Ascending aorta (tissue), 2 donors: Measurements from ENCODE around the gene CASP12. TPM values are rescaled to one million over a fixed set of nuclear protein-coding genes. Genes with fewer than 3 reads are reported as not detected.

Experiments
- DNase-seq, 2 donors: peaks; one replicate each; pipeline ENCODE4 v3.0.0-alpha.2; 2019; ENCODE audit warnings: low spot score in 2 of 2
- H3K27ac ChIP-seq, 2 donors: fragments of 200-600 bp; sonication (generic); one replicate each; pipeline ENCODE4 v1.5.1; 2016 to 2017; ENCODE audit warnings: mild to moderate bottlenecking in 1 of 2
- H3K27me3 ChIP-seq: fragments of 200-600 bp; sonication (generic); one replicate; pipeline ENCODE4 v1.5.1; 2017
- H3K36me3 ChIP-seq, 2 donors: fragments of 200-600 bp; sonication (generic); one replicate each; pipeline ENCODE4 v1.5.1; 2016
- H3K4me1 ChIP-seq, 2 donors: fragments of 200-600 bp; sonication (generic); one replicate each; pipeline ENCODE4 v1.5.1; 2016 to 2017; ENCODE audit warnings: mild to moderate bottlenecking in 1 of 2
- H3K4me3 ChIP-seq, 2 donors: fragments of 200-600 bp; sonication (generic); one replicate each; pipeline ENCODE4 v1.5.1; 2016 to 2017; ENCODE audit warnings: mild to moderate bottlenecking in 1 of 2
- H3K9me3 ChIP-seq, 2 donors: fragments of 200-600 bp; sonication (generic); one replicate each; pipeline ENCODE4 v1.5.1; 2016
- intact Hi-C: fragments of 100-400 bp; cut with DNase I; formaldehyde crosslinking; loops from one replicate; pipeline ENCODE4 v1.15.1; 2023
- total RNA-seq: library from RNA; depleted of rRNA; stranded (reverse); fragments of >200 nt; gene quantifications from one replicate; pipeline ENCODE4 v1.1.0, GENCODE V29; 2016
- TF ChIP-seq, protein P1 (sequence below), 3 experiments: fragments of 200-600 bp in 2 of 3; fragments of 450-650 bp in 1 of 3; sonication (generic) in 2 of 3; IDR thresholded peaks; one replicate each; pipeline ENCODE4 v1.5.1; 2016 to 2019; ENCODE audit warnings: antibody characterized with exemption in 3 of 3, mild to moderate bottlenecking in 1 of 3, moderate library complexity in 1 of 3

The CASP12 gene
- total RNA-seq, 1 donor from 2014 or later, result 5.6 TPM

DNA sequence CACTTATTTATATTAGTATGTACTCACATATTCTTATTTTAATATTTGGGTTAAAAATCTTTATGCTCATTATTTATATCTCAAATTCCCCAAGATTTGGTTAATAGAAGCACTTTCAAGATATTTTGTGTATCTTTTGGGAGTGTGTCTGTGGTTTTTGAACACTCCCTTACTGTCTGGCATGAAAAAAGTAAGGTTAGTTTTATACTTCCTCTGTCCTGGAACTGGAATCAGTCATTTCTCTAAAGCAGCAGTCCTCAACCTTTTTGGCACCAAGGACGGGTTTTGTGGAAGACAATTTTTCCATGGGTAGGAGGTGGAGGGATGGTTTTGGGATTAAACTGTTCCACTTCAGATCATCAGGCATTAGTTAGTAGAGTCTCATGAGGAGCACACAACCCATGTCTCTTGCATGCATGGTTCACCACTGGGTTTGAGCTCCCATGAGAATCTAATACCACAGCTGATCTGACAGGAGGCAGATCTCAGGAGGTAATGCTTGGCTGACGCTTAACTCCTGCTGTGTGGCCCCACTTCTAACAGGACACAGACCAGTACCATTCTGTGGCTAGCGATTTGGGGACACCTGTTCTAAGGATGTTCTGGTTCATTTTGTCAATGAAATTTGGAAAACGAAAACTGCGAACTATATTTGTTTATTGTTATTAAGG is 60.2 kb downstream of the CASP12 start:
- no peak overlapping the region for H3K27ac ChIP-seq
- no peaks in the 10 kb centered on the region for H3K27me3 ChIP-seq
- H3K9me3 ChIP-seq, result peaks cover 0 to 7% of the 10 kb centered on the region in 2 donors
- TF ChIP-seq, protein P1, sequence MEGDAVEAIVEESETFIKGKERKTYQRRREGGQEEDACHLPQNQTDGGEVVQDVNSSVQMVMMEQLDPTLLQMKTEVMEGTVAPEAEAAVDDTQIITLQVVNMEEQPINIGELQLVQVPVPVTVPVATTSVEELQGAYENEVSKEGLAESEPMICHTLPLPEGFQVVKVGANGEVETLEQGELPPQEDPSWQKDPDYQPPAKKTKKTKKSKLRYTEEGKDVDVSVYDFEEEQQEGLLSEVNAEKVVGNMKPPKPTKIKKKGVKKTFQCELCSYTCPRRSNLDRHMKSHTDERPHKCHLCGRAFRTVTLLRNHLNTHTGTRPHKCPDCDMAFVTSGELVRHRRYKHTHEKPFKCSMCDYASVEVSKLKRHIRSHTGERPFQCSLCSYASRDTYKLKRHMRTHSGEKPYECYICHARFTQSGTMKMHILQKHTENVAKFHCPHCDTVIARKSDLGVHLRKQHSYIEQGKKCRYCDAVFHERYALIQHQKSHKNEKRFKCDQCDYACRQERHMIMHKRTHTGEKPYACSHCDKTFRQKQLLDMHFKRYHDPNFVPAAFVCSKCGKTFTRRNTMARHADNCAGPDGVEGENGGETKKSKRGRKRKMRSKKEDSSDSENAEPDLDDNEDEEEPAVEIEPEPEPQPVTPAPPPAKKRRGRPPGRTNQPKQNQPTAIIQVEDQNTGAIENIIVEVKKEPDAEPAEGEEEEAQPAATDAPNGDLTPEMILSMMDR (IDR thresholded peaks at IDR 0.05), result no peak
- DNase-seq, result no peak
- intact Hi-C loops, result no loop called here
- no peak overlapping the region for H3K4me3 ChIP-seq
- H3K36me3 ChIP-seq, result no peaks in the 10 kb centered on the region
- no peaks in the 10 kb centered on the region for H3K4me1 ChIP-seq

DNA sequence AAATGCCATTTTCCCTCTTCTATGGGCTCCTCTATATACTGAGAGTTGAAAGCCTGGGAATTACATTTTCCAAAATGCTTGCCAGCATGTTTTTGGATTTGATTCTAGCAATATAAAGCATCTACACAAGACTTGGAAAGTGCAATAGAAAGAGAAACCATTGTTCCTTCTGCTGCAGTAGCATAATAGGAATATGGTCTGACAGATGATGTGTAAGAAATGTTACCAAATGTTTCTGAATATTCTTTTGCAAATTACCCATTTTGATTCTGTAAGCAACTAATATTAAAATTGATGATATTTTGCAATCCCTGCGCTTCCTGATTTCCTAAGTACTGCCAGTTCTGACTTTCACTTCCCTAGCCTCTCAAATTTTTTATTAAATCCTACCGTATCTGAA is 61.6 kb downstream of the CASP12 start:
- H3K27ac ChIP-seq, result no peak overlapping the region
- peaks cover 0 to 7% of the 10 kb centered on the region in 2 donors for H3K9me3 ChIP-seq
- no peaks in the 10 kb centered on the region for H3K36me3 ChIP-seq
- TF ChIP-seq, protein P1 (IDR thresholded peaks at IDR 0.05), result no peak
- H3K4me3 ChIP-seq, result no peak overlapping the region
- H3K27me3 ChIP-seq, result no peaks in the 10 kb centered on the region
- no peaks in the 10 kb centered on the region for H3K4me1 ChIP-seq
- intact Hi-C loops, result no loop called here
- DNase-seq, result no peak

Other genes with a start within 250 kb of the CASP12 start
- 56.6 TPM for gene CASP4, start 70.1 kb upstream of the CASP12 start, total RNA-seq
- gene CASP5, start 124.7 kb upstream of the CASP12 start, total RNA-seq, result not detected
- gene CASP1, start 136.7 kb upstream of the CASP12 start, total RNA-seq, result not detected
- 15.5 TPM for gene CARD16, start 146.9 kb upstream of the CASP12 start, total RNA-seq
- gene CARD18, start 241.3 kb upstream of the CASP12 start, total RNA-seq, result not detected